DMS 273 (cell line): ENCODE results near the gene ZC3HAV1.
A peak's percentile ranks its signal among the peaks of the same experiment; 100 is the strongest.
"Not testable (repeated sequence)": the region's sequence is repeated elsewhere in the genome, so short reads cannot be mapped to it uniquely, and the experiment has no call there.

Experiments used
- DNase-seq: peaks from one replicate; lab custom pipeline; 2025; ENCODE audit not compliant: unreplicated experiment; lab: John Stamatoyannopoulos, UW

The ZC3HAV1 gene

DNA sequence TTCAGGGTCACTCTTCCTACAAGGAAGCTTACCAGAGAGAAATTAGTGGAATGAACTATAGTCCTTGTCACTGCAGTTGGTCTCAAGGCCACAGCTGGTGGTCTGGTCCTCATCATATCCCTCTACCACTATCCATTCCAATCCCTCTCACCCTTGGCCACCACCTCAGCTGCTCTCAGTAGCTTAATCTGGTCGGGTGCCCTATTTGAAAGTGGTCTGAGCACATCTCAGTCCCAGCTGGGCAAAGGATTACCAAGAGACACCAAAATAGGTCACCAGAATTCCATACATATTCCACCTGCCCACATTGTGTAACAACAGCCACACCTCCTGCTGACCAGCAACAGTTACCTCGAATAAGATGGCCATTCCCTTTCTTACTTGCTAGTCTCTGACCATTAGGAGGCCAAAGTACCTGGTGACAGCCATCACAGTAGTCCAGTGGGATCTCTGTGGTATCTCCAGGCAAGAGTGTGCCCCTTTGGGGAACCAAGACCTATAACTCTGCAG lies 3.3 kb upstream of the ZC3HAV1 start:
- DNase-seq = no peak

DNA sequence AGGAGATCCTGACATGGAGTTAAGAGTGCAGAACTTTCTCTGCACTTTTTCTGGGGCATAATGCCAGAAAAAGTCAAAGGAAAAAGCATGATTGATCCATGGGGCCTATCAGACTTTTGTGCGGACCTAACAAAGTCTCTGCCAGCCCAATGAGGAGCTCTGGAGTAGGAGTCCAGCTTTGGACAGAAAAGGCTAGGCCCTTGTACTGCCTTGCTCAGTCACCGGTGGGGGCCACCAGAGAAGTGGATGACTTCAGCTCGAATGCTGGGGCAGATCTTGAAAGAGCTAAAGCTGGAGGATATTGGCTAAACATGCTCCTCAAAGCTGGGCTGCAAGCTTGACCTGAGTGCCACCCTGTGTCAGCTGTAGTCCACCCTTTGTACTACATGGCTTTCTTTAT lies 2.8 kb upstream of the ZC3HAV1 start:
- no peak for DNase-seq

DNA sequence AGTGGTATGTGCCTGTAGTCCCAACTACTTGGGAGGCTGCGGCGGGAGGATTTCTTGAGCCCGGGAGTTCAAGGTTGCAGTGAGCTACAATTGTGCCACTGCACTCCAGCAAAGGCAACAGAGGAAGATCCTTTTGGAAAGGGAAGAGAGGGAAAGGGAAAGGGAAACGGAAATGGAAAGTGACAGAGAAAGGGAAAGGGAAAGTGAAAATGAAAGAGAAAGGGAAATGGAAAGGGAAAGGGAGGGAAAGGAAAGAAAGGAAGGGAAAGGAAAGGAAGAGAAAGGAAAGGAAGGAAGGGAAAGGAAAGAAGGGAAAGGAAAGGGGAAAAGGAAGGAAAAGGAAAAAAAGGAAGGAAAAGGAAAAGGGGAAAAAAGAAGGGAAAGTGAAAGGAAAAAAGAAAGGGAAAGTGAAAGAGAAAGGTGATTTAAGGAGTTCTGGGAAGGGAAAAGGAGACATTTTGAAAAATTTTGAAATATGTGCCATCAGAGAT lies 2.3 kb upstream of the ZC3HAV1 start:
- DNase-seq = no peak

DNA sequence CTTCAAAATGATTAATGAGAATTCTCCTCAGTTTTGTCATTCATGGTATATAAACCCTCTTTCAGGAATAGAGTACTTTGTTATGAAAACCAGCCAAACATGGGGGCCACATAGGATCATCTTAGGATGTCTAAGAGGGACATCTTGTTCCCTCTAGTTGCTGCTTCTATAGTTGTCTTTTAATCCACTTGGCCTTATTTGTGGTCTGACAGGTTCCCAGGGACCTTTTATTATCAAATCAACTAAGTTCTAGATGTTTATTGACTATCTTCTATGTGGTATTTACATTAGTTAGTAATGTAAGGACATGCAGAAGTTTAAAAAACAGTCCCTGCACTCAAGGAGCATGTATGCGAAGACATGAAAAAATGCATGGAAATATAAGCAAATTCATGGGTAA lies 1.6 kb upstream of the ZC3HAV1 start:
- no peak for DNase-seq

DNA sequence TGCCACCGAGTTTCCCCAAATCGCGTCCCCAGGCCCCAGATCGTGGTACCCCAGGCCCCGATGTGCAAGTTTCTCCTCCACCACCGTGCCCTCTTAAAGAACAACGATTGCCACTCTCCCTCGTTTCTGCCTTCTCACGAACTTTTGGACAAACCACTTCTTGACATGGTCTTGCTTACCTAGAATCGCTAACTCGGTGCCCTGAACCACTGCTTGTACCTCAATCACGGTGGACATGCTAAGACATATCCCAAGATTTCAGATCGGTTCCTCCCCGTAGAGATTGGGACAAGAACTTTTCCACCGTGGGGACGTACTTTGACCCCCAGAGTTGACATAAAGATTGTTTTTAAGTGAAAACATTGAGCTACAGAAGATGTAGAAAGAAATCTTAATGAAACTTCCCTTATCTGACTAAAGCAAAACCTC lies 477 bp upstream of the ZC3HAV1 start:
- no peak for DNase-seq

DNA sequence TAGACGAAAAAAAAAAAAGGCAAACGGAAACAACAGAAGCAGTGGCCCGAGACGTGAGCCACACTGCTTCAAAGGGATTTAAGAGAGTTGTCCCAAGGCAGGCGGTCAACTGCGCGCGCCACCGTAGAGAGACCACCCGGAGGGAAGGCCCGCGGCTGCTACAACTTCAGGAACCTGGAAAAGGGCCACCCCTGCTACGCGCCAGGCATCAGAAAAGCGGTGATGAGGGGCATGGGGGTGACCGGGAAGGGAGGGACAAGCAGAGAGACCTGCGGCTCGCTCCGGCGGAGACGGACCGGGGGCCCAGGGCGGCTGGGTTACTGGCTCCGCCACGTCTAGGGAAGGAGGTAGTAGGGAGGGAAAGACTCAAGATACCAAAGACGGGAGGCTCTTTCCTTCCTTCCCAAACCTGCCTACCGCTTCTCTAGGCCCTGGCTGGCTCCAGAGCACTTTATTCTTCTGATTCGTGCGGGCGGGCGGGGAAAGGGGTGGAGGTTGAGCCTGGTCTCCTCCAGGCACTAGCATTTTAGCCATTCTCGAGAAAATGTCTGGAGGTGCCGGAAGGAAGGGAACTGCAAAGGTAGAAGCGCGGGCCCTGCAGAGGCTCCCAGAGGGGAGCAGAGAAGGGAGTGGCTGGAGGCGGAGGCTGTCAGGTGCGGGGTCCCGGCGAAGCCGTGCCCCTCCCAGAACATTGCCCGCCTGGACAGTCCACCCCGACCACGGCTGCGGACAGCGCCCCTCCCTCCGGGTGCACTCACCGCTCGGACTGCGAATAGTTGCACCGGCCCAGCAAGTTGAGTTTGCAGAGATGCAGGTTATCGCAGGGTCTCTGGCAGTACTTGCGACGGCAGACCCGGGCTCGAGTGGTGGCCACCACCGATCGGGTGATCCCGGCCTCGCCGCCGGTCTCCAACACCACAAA lies 993 bp downstream of the ZC3HAV1 start:
- peak; percentile 70 for DNase-seq

DNA sequence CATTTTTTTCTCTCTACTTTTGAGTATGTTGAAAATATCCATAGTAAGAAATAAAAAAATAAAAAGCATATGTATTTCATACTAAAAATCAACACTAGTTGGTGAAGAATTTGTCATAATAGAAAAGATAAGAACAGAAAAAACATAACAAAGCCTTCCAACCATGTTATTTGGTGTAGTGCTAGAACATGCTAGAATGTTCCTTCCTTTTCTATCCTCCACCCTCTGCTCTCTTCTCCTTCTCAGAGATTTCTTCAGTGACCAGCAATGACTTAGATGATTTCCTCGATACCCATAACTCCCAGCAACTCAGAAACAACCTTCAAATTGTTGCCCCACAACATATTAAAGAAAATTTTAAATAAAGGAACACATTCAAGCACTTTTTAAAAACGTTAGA lies 2.6 kb downstream of the ZC3HAV1 start:
- no peak for DNase-seq

DNA sequence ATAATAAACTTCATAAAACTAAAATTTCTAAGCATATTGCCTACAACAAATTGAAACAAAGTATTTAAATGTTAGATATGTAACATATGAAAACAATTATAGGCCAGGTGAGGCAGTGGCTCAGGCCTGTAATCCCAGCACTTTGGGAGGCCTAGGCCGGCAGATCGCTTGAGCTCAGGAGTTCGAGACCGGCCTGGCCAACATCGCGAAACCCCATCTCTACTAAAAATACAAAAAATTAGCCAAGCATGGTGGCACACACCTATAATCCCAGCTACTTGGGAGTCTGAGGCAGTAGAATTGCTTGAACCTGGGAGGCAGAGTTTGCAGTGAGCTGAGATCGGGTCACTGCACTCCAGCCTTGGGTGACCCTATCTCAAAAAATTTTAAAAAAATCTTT lies 3.3 kb downstream of the ZC3HAV1 start:
- DNase-seq = not testable (repeated sequence)

DNA sequence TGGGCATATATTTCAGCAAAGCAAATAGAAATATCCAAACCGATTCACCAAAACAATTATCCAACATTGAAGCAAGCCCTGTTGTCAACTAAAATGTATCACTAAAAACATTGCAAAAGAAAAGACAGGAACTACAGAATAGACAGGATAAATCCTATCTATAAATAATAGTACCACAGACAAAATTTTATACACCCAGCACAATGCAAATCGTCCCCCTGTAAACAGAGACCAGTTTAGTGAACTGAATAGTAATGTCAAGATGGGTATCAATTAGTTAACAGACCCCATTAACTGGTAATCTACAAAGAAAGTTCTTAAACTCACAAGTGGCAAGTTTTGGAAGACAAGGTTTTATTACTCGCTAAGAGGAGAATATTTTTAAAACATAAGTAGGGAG lies 4.0 kb downstream of the ZC3HAV1 start:
- DNase-seq = no peak

DNA sequence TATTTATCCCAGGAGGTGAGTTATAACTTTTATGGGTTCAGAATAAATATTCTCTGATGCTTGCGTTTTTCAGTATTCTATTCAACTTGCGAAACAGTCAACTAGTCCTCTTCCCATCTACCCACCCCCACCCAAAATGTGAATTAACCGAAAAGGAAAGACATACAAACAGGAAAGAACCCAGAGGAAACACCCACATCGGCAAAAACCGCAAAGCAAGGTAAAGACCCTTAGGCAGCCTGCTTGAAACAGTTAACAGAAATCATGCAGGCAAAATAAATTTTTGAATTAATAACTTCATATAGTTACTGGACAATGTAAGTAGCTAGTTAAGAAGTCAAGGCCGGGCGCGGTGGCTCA lies 5.4 kb downstream of the ZC3HAV1 start:
- no peak for DNase-seq

DNA sequence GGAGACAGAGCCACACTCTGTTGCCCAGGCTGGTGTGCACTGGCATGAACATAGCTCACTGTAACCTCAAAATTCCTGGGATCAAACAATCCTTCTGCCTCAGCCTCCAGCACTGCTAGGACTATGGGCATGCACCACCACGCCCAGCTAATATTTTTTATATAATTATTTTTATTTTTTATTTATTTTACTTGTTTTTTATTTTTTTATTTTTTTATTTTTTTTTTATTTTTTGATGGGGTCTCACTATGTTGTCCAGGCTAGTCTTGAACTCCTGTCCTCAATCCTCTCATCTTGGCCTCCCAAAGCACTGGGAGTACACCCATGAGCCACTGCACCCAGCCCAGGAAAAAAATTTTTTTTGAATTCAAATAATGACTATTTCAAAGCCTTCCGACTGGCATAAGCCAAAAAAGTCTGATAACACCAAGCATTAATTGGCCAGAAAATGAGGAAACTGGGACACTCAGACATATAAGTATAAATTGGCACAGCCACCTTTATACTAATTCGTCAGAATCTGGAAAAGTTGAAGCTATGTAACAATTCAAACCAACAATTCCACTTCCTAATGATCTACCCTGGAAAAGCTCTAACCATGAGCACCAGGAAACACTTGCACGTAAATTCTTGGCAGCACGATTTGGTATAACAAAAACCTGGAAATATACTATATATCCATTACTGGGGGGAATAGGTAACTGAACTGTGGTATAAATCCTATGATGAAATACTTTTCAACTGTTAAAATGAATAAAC lies 6.3 kb downstream of the ZC3HAV1 start:
- no peak for DNase-seq

DNA sequence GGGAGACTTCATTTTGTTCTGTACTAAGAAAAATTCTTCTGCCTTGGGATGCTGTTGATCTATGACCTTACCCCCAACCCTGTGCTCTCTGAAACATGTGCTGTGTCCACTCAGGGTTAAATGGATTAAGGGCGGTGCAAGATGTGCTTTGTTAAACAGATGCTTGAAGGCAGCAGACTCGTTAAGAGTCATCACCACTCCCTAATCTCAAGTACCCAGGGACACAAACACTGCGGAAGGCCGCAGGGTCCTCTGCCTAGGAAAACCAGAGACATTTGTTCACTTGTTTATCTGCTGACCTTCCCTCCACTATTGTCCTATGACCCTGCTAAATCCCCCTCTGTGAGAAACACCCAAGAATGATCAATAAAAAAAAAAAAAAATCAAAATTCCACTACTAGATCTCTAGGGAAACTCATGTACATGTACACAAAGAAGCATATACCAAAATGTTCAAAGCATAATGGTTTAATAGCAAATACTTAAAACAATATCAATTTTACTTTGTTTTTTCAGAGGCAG lies 7.8 kb downstream of the ZC3HAV1 start:
- DNase-seq = not testable (repeated sequence)

DNA sequence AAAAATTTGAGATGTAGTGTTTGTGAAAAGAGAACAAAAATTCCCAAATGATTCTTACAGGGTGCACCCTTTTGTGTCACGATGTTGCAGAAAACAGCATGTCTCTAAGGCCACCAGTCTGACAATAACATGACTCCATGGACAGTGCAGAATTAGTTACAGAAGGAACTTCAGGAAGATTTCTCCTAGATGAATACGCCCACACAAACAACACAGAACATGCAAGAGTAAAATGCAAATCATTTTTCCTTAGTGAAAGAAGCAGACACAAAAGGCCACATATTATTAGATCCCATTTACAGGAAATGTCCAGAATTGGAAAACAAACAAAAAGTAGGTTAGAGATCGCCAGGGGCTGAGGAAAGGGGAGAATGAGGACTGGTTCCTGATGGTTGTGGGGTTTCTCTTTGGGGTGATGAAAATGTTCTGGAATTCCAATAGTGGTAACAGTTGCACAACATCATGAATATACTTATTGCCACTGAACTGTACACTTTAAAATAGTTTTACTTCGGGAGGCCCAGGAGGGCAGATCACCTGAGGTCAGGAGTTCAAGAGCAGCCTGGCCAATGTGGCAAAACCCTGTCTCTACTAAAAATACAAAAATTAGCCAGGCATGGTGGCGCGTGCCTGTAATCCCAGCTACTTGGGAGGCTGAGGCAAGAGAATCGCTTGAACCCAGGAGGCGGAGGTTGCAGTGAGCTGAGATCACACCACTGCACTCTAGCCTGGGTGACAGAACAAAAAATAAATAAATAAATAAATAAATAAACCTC lies 10.2 kb downstream of the ZC3HAV1 start:
- no peak for DNase-seq

DNA sequence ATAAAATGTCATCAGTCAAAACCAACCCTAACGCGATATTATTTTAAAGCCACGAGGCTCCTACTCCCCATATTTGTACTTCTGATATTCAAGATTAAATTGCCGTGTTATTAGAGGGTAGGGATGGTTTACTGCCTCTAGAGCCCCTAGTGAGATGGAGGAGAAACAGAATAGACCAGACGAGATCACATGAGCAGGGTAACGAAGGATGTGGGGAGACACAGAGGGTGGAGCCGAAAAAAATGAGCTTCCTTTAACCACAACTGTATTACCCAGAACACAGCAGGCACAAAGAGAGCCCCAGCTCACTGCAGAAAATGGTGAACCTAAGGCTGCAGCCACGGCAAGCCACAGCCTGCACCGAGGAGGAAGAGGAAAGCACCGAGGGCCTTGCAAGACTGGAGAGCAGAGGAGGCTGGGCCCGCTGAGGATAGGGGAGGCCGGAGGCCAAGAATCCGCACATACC lies 14.3 kb downstream of the ZC3HAV1 start:
- DNase-seq = no peak

DNA sequence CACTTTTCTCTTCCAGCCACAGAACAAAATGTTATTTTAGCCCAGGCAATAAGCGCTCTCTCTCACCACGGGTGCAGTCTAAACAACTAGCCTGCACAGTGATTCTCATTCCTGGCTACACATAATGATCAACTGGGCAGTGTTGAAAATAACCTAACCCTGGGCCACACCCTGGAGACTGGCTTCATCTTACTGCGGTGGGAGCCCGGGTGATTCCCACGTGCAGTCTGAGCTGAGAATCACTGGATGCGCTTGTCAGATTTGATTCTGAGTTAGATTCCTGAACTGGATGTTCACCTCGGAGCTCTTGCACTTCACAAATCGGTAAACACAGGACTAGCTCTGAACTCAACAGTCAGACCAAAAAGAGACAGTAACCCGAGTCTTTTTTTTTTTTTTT lies 14.9 kb downstream of the ZC3HAV1 start:
- DNase-seq = no peak

DNA sequence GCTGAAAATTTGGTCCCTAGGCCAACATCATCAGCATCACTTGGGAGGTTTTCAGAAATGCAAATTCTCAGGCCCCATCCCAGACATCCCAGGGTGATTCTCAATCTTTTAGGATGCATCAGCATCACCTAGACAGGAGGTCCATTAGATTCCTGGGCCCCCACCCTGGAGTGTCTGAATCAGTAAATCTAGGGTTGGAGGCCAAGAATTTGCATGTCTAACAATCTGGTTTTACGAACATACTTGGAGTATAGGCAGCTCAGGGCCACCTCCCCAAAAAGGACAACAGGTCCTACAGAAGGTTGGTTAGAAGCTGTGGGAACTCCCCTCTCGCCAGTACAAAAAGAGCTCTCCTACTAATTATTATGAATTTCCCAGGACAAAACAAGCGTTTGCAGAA lies 15.5 kb downstream of the ZC3HAV1 start:
- no peak for DNase-seq

DNA sequence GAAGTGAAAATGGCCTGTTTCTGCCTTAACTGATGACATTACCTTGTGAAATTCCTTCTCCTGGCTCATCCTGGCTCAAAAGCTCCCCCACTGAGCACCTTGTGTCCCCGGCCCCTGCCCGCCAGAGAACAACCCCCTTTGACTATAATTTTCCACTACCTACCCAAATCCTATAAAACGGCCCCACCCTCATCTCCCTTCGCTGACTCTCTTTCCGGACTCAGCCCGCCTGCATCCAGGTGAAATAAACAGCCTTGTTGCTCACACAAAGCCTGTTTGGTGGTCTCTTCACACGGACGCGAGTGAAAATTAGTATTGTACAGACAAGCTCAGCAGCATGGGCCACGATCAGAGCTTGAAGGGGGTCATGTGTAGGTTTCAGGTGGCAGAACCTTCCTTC lies 16.0 kb downstream of the ZC3HAV1 start:
- DNase-seq = not testable (repeated sequence)

DNA sequence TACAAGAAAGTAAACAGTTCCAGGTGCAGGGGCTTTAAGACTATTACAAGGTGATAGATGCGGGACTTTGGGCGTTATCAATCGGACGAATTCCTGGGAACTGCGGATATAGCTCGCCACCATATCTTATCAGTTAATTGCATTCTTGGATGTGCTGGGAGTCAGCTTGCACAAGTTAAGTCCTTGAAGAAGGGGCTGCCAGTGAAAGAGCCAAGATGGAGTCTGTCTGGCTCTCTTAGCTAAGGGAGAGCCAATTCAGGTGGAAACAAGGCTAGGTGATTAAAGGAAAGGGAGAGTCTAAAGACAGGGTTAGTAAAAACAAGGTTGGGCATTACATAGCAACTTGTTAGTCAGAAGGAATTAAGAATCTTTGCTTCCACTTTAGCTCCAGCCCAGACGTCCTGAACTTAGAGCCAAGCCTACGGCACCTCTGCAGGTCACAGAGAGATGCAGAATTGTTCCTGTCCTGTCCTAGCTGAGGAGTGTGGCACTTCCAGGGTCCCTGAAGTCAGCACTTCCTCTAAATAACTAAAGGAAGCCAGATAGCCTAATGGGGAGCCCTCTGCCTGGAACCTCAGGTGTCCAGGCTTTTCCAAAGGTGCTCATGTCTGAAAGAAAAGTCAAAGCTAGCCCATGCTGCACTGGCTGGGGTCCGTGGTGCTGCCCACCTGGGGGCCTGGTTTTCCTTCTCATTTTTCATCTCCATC lies 17.3 kb downstream of the ZC3HAV1 start:
- no peak for DNase-seq

DNA sequence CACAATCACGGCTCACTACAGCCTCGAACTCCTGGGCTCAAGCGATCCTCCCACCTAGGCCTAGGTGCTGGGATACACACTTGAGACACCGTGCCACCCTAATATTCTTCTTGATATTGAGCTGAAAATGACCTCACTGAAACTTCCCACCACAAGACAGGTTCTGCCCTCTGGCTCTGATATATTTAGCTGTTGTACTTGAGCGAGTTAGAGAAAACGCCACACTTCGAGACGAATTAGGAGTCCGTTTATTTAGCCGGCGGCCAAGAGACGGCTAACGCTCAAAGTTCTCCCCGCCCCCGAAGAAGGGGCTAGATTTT lies 17.9 kb downstream of the ZC3HAV1 start:
- DNase-seq = no peak

DNA sequence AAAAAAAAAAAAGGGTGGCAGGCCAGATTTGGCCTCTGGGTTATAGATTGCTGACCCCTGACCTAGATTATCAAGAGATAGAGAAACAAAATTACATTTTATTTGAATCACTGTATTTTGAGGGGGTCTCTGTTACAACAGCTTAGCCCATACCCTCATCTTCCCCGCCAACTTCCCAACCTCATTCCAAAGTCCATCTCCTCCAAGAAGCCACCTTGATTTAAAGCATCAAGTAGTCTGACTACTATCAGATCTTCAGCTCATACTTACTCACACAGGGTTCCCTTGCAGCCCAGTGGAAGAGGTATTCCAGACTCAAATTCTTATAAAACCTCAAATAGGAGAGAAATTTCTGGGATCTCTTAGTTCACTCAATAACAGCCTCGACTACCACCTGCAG lies 20.4 kb downstream of the ZC3HAV1 start:
- DNase-seq = no peak
